GM12878 (cell line): ENCODE results near the gene TMPRSS12.

Experiments
- CREB1 ChIP-seq: IDR thresholded peaks from 2 replicates; pipeline ENCODE4 v1.6.1; 2012; ENCODE audit warnings: low read depth, mild to moderate bottlenecking, inconsistent platforms
- RCOR1 ChIP-seq: conservative IDR thresholded peaks from 2 replicates; pipeline ENCODE4 v1.6.1; 2012; ENCODE audit warnings: low read depth, low read length, improper control_type of control experiment
- ZBTB4 ChIP-seq: fragments of 450-650 bp; formaldehyde crosslinking; IDR thresholded peaks from 2 replicates; pipeline ENCODE4 v1.4.0; 2022; ENCODE audit warnings: mild to moderate bottlenecking, moderate library complexity
- TF ChIP-seq, protein P1 (sequence below): IDR thresholded peaks from 2 replicates; pipeline ENCODE4 v1.6.1; 2011; ENCODE audit warnings: borderline replicate concordance, low read depth, mild to moderate bottlenecking, moderate library complexity, mixed read lengths, low read length; ENCODE audit not compliant: insufficient read depth; ENCODE audit errors: extremely low read length
- TF ChIP-seq, protein P2 (sequence below), 3 experiments: IDR thresholded peaks in 2 of 3; conservative IDR thresholded peaks in 1 of 3; 2 replicates each; pipeline ENCODE4 v1.5.1; 2011; ENCODE audit warnings: low read depth in 3 of 3, low read length in 3 of 3, mild to moderate bottlenecking in 3 of 3, control low read depth in 2 of 3, moderate library complexity in 2 of 3, inconsistent platforms in 1 of 3, mixed read lengths in 1 of 3; ENCODE audit not compliant: control insufficient read depth in 2 of 3, insufficient read depth in 1 of 3; ENCODE audit errors: extremely low read depth in 1 of 3
- TF ChIP-seq, protein P3 (sequence below): fragments of 450-650 bp; IDR thresholded peaks from 2 replicates; pipeline ENCODE4 v1.6.1; 2017; ENCODE audit warnings: mild to moderate bottlenecking

- TF ChIP-seq, protein P1, sequence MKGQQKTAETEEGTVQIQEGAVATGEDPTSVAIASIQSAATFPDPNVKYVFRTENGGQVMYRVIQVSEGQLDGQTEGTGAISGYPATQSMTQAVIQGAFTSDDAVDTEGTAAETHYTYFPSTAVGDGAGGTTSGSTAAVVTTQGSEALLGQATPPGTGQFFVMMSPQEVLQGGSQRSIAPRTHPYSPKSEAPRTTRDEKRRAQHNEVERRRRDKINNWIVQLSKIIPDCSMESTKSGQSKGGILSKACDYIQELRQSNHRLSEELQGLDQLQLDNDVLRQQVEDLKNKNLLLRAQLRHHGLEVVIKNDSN: no peak
- TF ChIP-seq, protein P2, sequence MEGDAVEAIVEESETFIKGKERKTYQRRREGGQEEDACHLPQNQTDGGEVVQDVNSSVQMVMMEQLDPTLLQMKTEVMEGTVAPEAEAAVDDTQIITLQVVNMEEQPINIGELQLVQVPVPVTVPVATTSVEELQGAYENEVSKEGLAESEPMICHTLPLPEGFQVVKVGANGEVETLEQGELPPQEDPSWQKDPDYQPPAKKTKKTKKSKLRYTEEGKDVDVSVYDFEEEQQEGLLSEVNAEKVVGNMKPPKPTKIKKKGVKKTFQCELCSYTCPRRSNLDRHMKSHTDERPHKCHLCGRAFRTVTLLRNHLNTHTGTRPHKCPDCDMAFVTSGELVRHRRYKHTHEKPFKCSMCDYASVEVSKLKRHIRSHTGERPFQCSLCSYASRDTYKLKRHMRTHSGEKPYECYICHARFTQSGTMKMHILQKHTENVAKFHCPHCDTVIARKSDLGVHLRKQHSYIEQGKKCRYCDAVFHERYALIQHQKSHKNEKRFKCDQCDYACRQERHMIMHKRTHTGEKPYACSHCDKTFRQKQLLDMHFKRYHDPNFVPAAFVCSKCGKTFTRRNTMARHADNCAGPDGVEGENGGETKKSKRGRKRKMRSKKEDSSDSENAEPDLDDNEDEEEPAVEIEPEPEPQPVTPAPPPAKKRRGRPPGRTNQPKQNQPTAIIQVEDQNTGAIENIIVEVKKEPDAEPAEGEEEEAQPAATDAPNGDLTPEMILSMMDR (IDR thresholded peaks at IDR 0.05 in 2 of 3, conservative IDR thresholded peaks at IDR 0.05 in 1 of 3; ENCODE audit: control insufficient read depth in 2 of 3, extremely low read depth in 1 of 3, insufficient read depth in 1 of 3, low read depth in 3 of 3, low read length in 3 of 3): no peak
- TF ChIP-seq RCOR1 (no peak), ZBTB4 (CRISPR knock-in tag) (no peak), CREB1 (no peak)
- TF ChIP-seq, protein P3, sequence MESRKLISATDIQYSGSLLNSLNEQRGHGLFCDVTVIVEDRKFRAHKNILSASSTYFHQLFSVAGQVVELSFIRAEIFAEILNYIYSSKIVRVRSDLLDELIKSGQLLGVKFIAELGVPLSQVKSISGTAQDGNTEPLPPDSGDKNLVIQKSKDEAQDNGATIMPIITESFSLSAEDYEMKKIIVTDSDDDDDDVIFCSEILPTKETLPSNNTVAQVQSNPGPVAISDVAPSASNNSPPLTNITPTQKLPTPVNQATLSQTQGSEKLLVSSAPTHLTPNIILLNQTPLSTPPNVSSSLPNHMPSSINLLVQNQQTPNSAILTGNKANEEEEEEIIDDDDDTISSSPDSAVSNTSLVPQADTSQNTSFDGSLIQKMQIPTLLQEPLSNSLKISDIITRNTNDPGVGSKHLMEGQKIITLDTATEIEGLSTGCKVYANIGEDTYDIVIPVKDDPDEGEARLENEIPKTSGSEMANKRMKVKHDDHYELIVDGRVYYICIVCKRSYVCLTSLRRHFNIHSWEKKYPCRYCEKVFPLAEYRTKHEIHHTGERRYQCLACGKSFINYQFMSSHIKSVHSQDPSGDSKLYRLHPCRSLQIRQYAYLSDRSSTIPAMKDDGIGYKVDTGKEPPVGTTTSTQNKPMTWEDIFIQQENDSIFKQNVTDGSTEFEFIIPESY: no peak
Observed at GRCh38 chr12:50927766-50928224, 85.1 kb downstream of the TMPRSS12 start.
